Loucy (cell line): ENCODE measurements around the gene LIMA1.

Source experiments
- EZH2phosphoT487 ChIP-seq: fragments of 200-600 bp; IDR thresholded peaks from 2 replicates; pipeline ENCODE4 v1.6.1; 2018; ENCODE audit warnings: antibody characterized with exemption, mild to moderate bottlenecking, moderate library complexity, borderline replicate concordance
- TF ChIP-seq, protein P1 (sequence below): fragments of 200-600 bp; sonication (generic); conservative IDR thresholded peaks from 2 replicates; pipeline ENCODE4 v1.5.1; 2014; ENCODE audit warnings: mild to moderate bottlenecking, antibody characterized with exemption, low read length

DNA sequence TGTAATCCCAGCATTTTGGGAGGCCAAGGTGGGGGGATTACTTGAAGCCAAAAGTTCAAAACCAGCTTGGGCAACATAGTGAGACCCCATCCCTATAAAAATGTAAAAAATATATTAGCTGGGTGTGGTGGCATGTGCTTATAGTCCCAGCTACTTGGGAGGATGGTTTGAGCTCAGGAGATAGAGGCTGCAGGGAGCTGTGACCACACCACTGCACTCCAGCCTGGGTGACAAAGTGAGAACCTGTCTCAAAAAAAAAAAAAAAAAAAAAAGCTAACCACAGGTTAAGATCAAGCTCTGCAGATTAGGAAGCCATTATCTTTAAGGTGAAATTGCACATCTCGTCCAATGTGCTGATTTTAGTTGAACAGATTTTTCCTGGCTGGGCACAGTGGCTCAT is 92.5 kb downstream of the LIMA1 start:
- TF ChIP-seq, protein P1, sequence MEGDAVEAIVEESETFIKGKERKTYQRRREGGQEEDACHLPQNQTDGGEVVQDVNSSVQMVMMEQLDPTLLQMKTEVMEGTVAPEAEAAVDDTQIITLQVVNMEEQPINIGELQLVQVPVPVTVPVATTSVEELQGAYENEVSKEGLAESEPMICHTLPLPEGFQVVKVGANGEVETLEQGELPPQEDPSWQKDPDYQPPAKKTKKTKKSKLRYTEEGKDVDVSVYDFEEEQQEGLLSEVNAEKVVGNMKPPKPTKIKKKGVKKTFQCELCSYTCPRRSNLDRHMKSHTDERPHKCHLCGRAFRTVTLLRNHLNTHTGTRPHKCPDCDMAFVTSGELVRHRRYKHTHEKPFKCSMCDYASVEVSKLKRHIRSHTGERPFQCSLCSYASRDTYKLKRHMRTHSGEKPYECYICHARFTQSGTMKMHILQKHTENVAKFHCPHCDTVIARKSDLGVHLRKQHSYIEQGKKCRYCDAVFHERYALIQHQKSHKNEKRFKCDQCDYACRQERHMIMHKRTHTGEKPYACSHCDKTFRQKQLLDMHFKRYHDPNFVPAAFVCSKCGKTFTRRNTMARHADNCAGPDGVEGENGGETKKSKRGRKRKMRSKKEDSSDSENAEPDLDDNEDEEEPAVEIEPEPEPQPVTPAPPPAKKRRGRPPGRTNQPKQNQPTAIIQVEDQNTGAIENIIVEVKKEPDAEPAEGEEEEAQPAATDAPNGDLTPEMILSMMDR, result no peak
- TF ChIP-seq EZH2phosphoT487, result no peak
